K562 (cell line): ENCODE data around the gene TBX1. TPM values are rescaled to one million over a fixed set of nuclear protein-coding genes. Genes with fewer than 3 reads are reported as not detected.
A peak's percentile ranks its signal among the peaks of the same experiment; 100 is the strongest.

Experiments
- HDAC3 ChIP-seq: fragments of 450-650 bp; IDR thresholded peaks from 2 replicates; pipeline ENCODE4 v1.6.1; 2018; ENCODE audit warnings: borderline replicate concordance, mild to moderate bottlenecking, moderate library complexity; ENCODE audit not compliant: partially characterized antibody
- HNRNPLL ChIP-seq: fragments of 200-400 bp; formaldehyde crosslinking; IDR thresholded peaks from 2 replicates; pipeline ENCODE4 v1.6.1; 2017; ENCODE audit warnings: low read length, low read depth, mild to moderate bottlenecking; ENCODE audit not compliant: poor library complexity, severe bottlenecking
- RBM14 ChIP-seq: fragments of 200-400 bp; formaldehyde crosslinking; IDR thresholded peaks from 2 replicates; pipeline ENCODE4 v1.6.1; 2018; ENCODE audit warnings: low read depth, mild to moderate bottlenecking, low read length, moderate library complexity, borderline replicate concordance; ENCODE audit not compliant: insufficient read depth
- RBM15 ChIP-seq: fragments of 200-400 bp; formaldehyde crosslinking; IDR thresholded peaks from 2 replicates; pipeline ENCODE4 v1.6.1; 2018; ENCODE audit warnings: mild to moderate bottlenecking, low read length, moderate library complexity; ENCODE audit not compliant: insufficient read depth
- SIN3A ChIP-seq, 2 experiments: fragments of 150-350 bp in 1 of 2; IDR thresholded peaks; 2 replicates each; pipeline ENCODE4 v1.6.1; 2011 to 2016; ENCODE audit warnings: borderline replicate concordance in 2 of 2, low read depth in 2 of 2, low read length in 2 of 2, mild to moderate bottlenecking in 2 of 2, moderate library complexity in 2 of 2; ENCODE audit not compliant: control insufficient read depth in 1 of 2
- U2AF1 ChIP-seq: fragments of 200-400 bp; formaldehyde crosslinking; optimal IDR thresholded peaks from 2 replicates; pipeline ENCODE3; 2017; ENCODE audit warnings: mild to moderate bottlenecking, low read depth, low read length, moderate library complexity
- YY1 ChIP-seq, 3 experiments: IDR thresholded peaks; 2 replicates each; pipeline ENCODE4 v1.6.1; 2011; ENCODE audit warnings: low read length in 2 of 3, mild to moderate bottlenecking in 2 of 3, moderate library complexity in 2 of 3, borderline replicate concordance in 1 of 3, control low read depth in 1 of 3, low read depth in 1 of 3; ENCODE audit not compliant: insufficient read depth in 3 of 3, insufficient replicate concordance in 2 of 3, control insufficient read depth in 1 of 3, insufficient read length in 1 of 3; ENCODE audit errors: extremely low read depth in 1 of 3
- ZBTB40 ChIP-seq, 2 experiments: fragments of 450-650 bp in 1 of 2; sonication (generic) in 1 of 2; formaldehyde crosslinking in 1 of 2; IDR thresholded peaks; 2 replicates each; pipeline versions ENCODE4 v1.7.1 to v1.9.0; 2016 to 2022; ENCODE audit warnings: inconsistent platforms in 1 of 2, mild to moderate bottlenecking in 1 of 2, missing genetic modification reagents in 1 of 2
- polyA plus RNA-seq, 8 experiments: library from polyadenylated mRNA; depleted of rRNA in 4 of 8; stranded (reverse) in 5 of 8; unstranded in 3 of 8; fragments of >200 nt; fragmentation: Nextera tagmentation in 2 of 8; fragmentation: Illumina TruSeq in 1 of 8; extraction: Ambion mirVana in 2 of 8; extraction: Trizol in 1 of 8; gene quantifications; 2 replicates each; pipeline versions ENCODE4 v1.2.1 to v1.2.3, GENCODE V29; 2011 to 2014; ENCODE audit warnings: inconsistent platforms in 1 of 8, missing spikeins in 1 of 8
- total RNA-seq, 7 experiments: library from RNA; depleted of rRNA in 6 of 7; stranded (reverse); fragments of >200 nt in 6 of 7; fragmentation: Illumina TruSeq in 2 of 7; extraction: Trizol in 2 of 7; gene quantifications; 2 replicates each; pipeline versions ENCODE4 v1.2.1 to v1.2.3, GENCODE V29; 2011 to 2021; ENCODE audit warnings: low replicate concordance in 1 of 7
- TF ChIP-seq, protein P1 (sequence below): sonication (generic); formaldehyde crosslinking; IDR thresholded peaks from 2 replicates; pipeline ENCODE4 v1.8.0; 2022; ENCODE audit warnings: mild to moderate bottlenecking, missing genetic modification reagents
- TF ChIP-seq, protein P2 (sequence below): sonication (generic); formaldehyde crosslinking; IDR thresholded peaks from 2 replicates; pipeline ENCODE4 v1.8.0; 2022; ENCODE audit warnings: missing genetic modification reagents, mild to moderate bottlenecking, borderline replicate concordance

TBX1 gene
- total and polyA plus RNA-seq, 9 of the 15 experiments (the other 6 are each of a cell fraction or from before 2014, with no cell fraction given) = 0.07 to 35.0 (median 3.9) TPM

DNA sequence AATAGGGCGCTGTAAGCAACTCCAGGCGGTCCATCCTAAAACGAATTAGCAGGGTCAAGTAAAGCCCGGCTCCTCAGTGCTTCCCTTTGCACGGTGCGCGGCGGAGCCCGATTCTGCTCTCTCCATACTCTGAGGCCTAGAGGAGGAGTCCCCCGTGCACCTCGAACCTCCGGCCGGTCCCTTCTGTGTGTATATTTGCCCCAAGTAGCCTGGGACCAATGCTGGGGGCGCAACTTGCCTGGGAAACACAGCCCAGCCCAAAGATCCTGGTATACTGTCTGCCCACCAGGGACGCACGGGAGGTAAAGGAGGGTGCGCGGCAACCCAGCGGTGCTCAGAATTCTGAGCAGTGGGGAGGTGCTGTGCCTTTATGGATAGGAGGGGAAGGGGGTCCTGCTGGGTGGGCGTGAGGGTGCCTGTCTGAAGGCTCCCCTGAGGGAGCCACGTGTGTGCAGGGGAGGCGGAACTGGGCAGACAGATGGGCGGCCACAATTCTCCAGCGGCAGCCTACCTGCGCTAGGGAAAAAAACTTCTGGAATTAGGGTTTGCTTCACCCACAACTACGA lies 4.8 kb upstream of the TBX1 start (continued):
- TF ChIP-seq ZBTB40 (IDR thresholded peaks at IDR 0.05) (no peak), ZBTB40 (CRISPR knock-in tag; IDR thresholded peaks at IDR 0.05) (peak; percentile 44; the same call in 1 of the 2 replicates), RBM14 (0 out of 2 replicates have a peak, but pooled peaks have one; percentile 9), YY1 (IDR thresholded peaks at IDR 0.05; ENCODE audit: borderline replicate concordance in 1 of 3, control insufficient read depth in 1 of 3, extremely low read depth in 1 of 3, insufficient read depth in 3 of 3, insufficient read length in 1 of 3, insufficient replicate concordance in 2 of 3, low read depth in 1 of 3, low read length in 2 of 3) (peak in 1 of 3 experiments; percentile 3), HDAC3 (no peak), RBM15 (no peak), SIN3A (IDR thresholded peaks at IDR 0.05; ENCODE audit: borderline replicate concordance in 2 of 2, control insufficient read depth in 1 of 2, low read depth in 2 of 2, low read length in 2 of 2) (no peak), HNRNPLL (peak; percentile 2), U2AF1 (no peak)
- TF ChIP-seq, protein P1, sequence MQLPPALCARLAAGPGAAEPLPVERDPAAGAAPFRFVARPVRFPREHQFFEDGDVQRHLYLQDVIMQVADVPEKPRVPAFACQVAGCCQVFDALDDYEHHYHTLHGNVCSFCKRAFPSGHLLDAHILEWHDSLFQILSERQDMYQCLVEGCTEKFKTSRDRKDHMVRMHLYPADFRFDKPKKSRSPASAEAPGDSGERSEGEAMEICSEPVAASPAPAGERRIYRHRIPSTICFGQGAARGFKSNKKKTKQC (CRISPR knock-in tag) = no peak
- TF ChIP-seq, protein P2, sequence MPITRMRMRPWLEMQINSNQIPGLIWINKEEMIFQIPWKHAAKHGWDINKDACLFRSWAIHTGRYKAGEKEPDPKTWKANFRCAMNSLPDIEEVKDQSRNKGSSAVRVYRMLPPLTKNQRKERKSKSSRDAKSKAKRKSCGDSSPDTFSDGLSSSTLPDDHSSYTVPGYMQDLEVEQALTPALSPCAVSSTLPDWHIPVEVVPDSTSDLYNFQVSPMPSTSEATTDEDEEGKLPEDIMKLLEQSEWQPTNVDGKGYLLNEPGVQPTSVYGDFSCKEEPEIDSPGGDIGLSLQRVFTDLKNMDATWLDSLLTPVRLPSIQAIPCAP (CRISPR knock-in tag) = no peak
